HG02763 (cell line): ENCODE results near the gene NRG2.

ENCODE experiments used
- ATAC-seq: cut with Tn5 transposase; IDR thresholded peaks from one replicate; pipeline ENCODE4 v1.9.1; 2021; ENCODE audit warnings: mild to moderate bottlenecking, moderate library complexity; ENCODE audit not compliant: unreplicated experiment

The NRG2 gene

GRCh38 chr5:139910036-139910435 lies 133.1 kb downstream of the NRG2 start:
- ATAC-seq: no peak

- ATAC-seq: no peak
These were observed 134.3 kb downstream of the NRG2 start for GRCh38 chr5:139908749-139909148.

GRCh38 chr5:139906661-139907060 lies 136.4 kb downstream of the NRG2 start:
- no peak for ATAC-seq

- ATAC-seq: no peak
These were observed 138.1 kb downstream of the NRG2 start for GRCh38 chr5:139904816-139905661.

- no peak for ATAC-seq
These were observed 138.6 kb downstream of the NRG2 start for GRCh38 chr5:139904566-139904815.

- no peak for ATAC-seq
These were observed 139.1 kb downstream of the NRG2 start for GRCh38 chr5:139903795-139904565.

GRCh38 chr5:139903450-139903794 lies 139.7 kb downstream of the NRG2 start:
- no peak for ATAC-seq

- ATAC-seq: no peak
These were observed 141.1 kb downstream of the NRG2 start for GRCh38 chr5:139901986-139902385.

GRCh38 chr5:139901251-139901575 lies 141.9 kb downstream of the NRG2 start:
- ATAC-seq: no peak

- ATAC-seq: no peak
These were observed 142.4 kb downstream of the NRG2 start for GRCh38 chr5:139900546-139901250.

- ATAC-seq: no peak
These were observed 144.1 kb downstream of the NRG2 start for GRCh38 chr5:139898981-139899380.

- no peak for ATAC-seq
These were observed 145.1 kb downstream of the NRG2 start for GRCh38 chr5:139897982-139898381.

GRCh38 chr5:139897342-139897741 lies 145.8 kb downstream of the NRG2 start:
- ATAC-seq: no peak

- no peak for ATAC-seq
These were observed 146.4 kb downstream of the NRG2 start for GRCh38 chr5:139896718-139897117.

GRCh38 chr5:139895647-139896046 lies 147.5 kb downstream of the NRG2 start:
- no peak for ATAC-seq

GRCh38 chr5:139895046-139895445 lies 148.1 kb downstream of the NRG2 start:
- ATAC-seq: no peak

GRCh38 chr5:139893873-139894272 lies 149.2 kb downstream of the NRG2 start:
- ATAC-seq: no peak

- ATAC-seq: no peak
These were observed 153.7 kb downstream of the NRG2 start for GRCh38 chr5:139889410-139889809.

GRCh38 chr5:139888370-139888769 lies 154.7 kb downstream of the NRG2 start:
- ATAC-seq: no peak

GRCh38 chr5:139886213-139886612 lies 156.9 kb downstream of the NRG2 start:
- no peak for ATAC-seq

- no peak for ATAC-seq
These were observed 157.3 kb downstream of the NRG2 start for GRCh38 chr5:139885857-139886208.

- no peak for ATAC-seq
These were observed 157.8 kb downstream of the NRG2 start for GRCh38 chr5:139885172-139885856.
